ENCODE measurements around the gene CDH23. TPM values are rescaled to one million over a fixed set of nuclear protein-coding genes. Genes with fewer than 3 reads are reported as not detected.

The CDH23 gene
- total RNA-seq, 1 donor from 2014 or later, result 0.29 TPM

- ATAC-seq (ENCODE audit: low read depth) (peak; percentile 14), DNase-seq (peak; percentile 37)
- peaks cover 51% of the 10 kb centered on the region for H3K4me1 Mint-ChIP-seq
- peak overlapping the region; percentile 83 for H3K27ac Mint-ChIP-seq
- TF ChIP-seq CTCF (IDR thresholded peaks at IDR 0.05), result no peak
- POLR2A ChIA-PET, result interaction anchor here (1.1 to 5.7 kb wide), 4 partner anchors 14 to 80 kb away, joined by 3 to 125 read pairs (median 16); partner anchors contain the start of gene VSIR
- intact Hi-C loops (cut with micrococcal nuclease), result loop anchor here (1.0 kb wide), 1 partner anchor 502 kb away; the partner anchor contains the start of gene DNAJB12
- no peaks in the 10 kb centered on the region for H3K27me3 Mint-ChIP-seq
- no peaks in the 10 kb centered on the region for H3K9me3 Mint-ChIP-seq
- H3K36me3 Mint-ChIP-seq (ENCODE audit: low read depth), result peaks cover 7% of the 10 kb centered on the region
- peak overlapping the region; percentile 92 for H3K4me3 Mint-ChIP-seq
- CTCF ChIA-PET, result interaction anchor here (0.8 to 3.8 kb wide), 3 partner anchors 16 to 80 kb away, joined by 3 to 21 read pairs (median 3); no protein-coding TSS in a partner anchor
These were observed 455.7 kb downstream of the CDH23 start for GRCh38 chr10:71852355-71852937.

- intact Hi-C loops (cut with micrococcal nuclease), result no loop called here
- H3K27me3 Mint-ChIP-seq, result no peaks in the 10 kb centered on the region
- ChIA-PET POLR2A (interaction anchor here (0.6 kb wide), 1 partner anchor 122 kb away, joined by 4 read pairs; no protein-coding TSS in a partner anchor), CTCF (no interaction called here)
- no peaks in the 10 kb centered on the region for H3K9me3 Mint-ChIP-seq
- no peak overlapping the region for H3K4me3 Mint-ChIP-seq
- H3K36me3 Mint-ChIP-seq (ENCODE audit: low read depth), result peaks cover 7% of the 10 kb centered on the region
- H3K4me1 Mint-ChIP-seq, result peaks cover 39% of the 10 kb centered on the region
- no peak for TF ChIP-seq CTCF (IDR thresholded peaks at IDR 0.05)
- no peak overlapping the region for H3K27ac Mint-ChIP-seq
- DNase-seq (no peak), ATAC-seq (ENCODE audit: low read depth) (no peak)
These were observed 457.3 kb downstream of the CDH23 start for GRCh38 chr10:71854031-71854430.

GRCh38 chr10:71856619-71857018, 459.9 kb downstream of the CDH23 start:
- CTCF ChIA-PET, result no interaction called here
- H3K27me3 Mint-ChIP-seq, result no peaks in the 10 kb centered on the region

GRCh38 chr10:71857934-71858890, 461.5 kb downstream of the CDH23 start:
- no peaks in the 10 kb centered on the region for H3K36me3 Mint-ChIP-seq (ENCODE audit: low read depth)
- ChIA-PET POLR2A (interaction anchor here (0.8 to 4.0 kb wide), 5 partner anchors 8 to 23 kb away, joined by 3 to 40 read pairs (median 4); partner anchors contain the start of gene PSAP), CTCF (interaction anchor here (1.2 kb wide), 1 partner anchor 21 kb away, joined by 3 read pairs; no protein-coding TSS in a partner anchor)
- no peak overlapping the region for H3K4me3 Mint-ChIP-seq
- peak overlapping the region; percentile 5 for H3K27ac Mint-ChIP-seq
- no peak for ATAC-seq (ENCODE audit: low read depth)
- no peak for TF ChIP-seq CTCF (IDR thresholded peaks at IDR 0.05)
- intact Hi-C loops (cut with micrococcal nuclease), result no loop called here
- peaks cover 25% of the 10 kb centered on the region for H3K4me1 Mint-ChIP-seq
- H3K27me3 Mint-ChIP-seq, result no peaks in the 10 kb centered on the region
- no peak for DNase-seq
- H3K9me3 Mint-ChIP-seq, result no peaks in the 10 kb centered on the region

More at GRCh38 chr10:71856619-71857018, 459.9 kb downstream of the CDH23 start:
- ATAC-seq (ENCODE audit: low read depth) (no peak), DNase-seq (no peak)
- POLR2A ChIA-PET, result no interaction called here
- no peak overlapping the region for H3K4me3 Mint-ChIP-seq
- no peaks in the 10 kb centered on the region for H3K36me3 Mint-ChIP-seq (ENCODE audit: low read depth)
- peaks cover 38% of the 10 kb centered on the region for H3K4me1 Mint-ChIP-seq
- intact Hi-C loops (cut with micrococcal nuclease), result no loop called here
- TF ChIP-seq CTCF (IDR thresholded peaks at IDR 0.05), result no peak
- no peak overlapping the region for H3K27ac Mint-ChIP-seq
- H3K9me3 Mint-ChIP-seq, result no peaks in the 10 kb centered on the region

Measured in activated B cell treated with CpG ODN at 0.5 μM for 24 hours (primary cell).